HepG2 (cell line): Measurements from ENCODE around the gene COG1.

Experiments used
- FOXA1 ChIP-seq, 2 experiments: fragments of 450-650 bp in 1 of 2; sonication (generic) in 1 of 2; formaldehyde crosslinking in 1 of 2; IDR thresholded peaks; 2 replicates each; pipeline versions ENCODE4 v1.4.0 to v1.6.1; 2016 to 2020; ENCODE audit warnings: missing genetic modification reagents in 1 of 2
- HDAC6 ChIP-seq: fragments of 200-600 bp; sonication (generic); IDR thresholded peaks from 2 replicates; pipeline ENCODE4 v1.7.0; 2017; ENCODE audit warnings: mild to moderate bottlenecking, antibody characterized with exemption, low read length, low read depth
- KLF9 ChIP-seq: IDR thresholded peaks from 2 replicates; pipeline ENCODE4 v1.6.1; 2016; ENCODE audit warnings: low read depth
- MEIS2 ChIP-seq: sonication (generic); formaldehyde crosslinking; IDR thresholded peaks from 2 replicates; pipeline ENCODE4 v1.9.0; 2021; ENCODE audit warnings: mild to moderate bottlenecking, missing genetic modification reagents
- POLR2A ChIP-seq, 2 experiments: IDR thresholded peaks; 2 replicates each; pipeline ENCODE4 v1.6.1; 2011; ENCODE audit warnings: low read depth in 2 of 2, low read length in 2 of 2, mild to moderate bottlenecking in 1 of 2, moderate library complexity in 1 of 2; ENCODE audit not compliant: insufficient read depth in 1 of 2
- USF2 ChIP-seq, 2 experiments: sonication (generic) in 1 of 2; formaldehyde crosslinking in 1 of 2; IDR thresholded peaks; 2 replicates each; pipeline versions ENCODE4 v1.5.1 to v1.6.1; 2011 to 2020; ENCODE audit warnings: borderline replicate concordance in 1 of 2, low read depth in 1 of 2, low read length in 1 of 2, mild to moderate bottlenecking in 1 of 2, missing genetic modification reagents in 1 of 2, moderate library complexity in 1 of 2
- ZFP36 ChIP-seq: fragments of 150-350 bp; IDR thresholded peaks from 2 replicates; pipeline ENCODE4 v1.6.1; 2018; ENCODE audit warnings: borderline replicate concordance, low read length, low read depth; ENCODE audit not compliant: partially characterized antibody
- ZNF275 ChIP-seq: sonication (generic); formaldehyde crosslinking; IDR thresholded peaks from 2 replicates; pipeline ENCODE4 v1.8.0; 2022; ENCODE audit warnings: missing genetic modification reagents, mild to moderate bottlenecking, inconsistent platforms, borderline replicate concordance
- ZNF501 ChIP-seq: sonication (generic); formaldehyde crosslinking; IDR thresholded peaks from 2 replicates; pipeline ENCODE4 v1.5.1; 2020; ENCODE audit warnings: mild to moderate bottlenecking, moderate library complexity, missing genetic modification reagents
- ZNF660 ChIP-seq: sonication (generic); formaldehyde crosslinking; IDR thresholded peaks from 2 replicates; pipeline ENCODE4 v1.5.1; 2020; ENCODE audit warnings: mild to moderate bottlenecking, low read depth, missing genetic modification reagents, borderline replicate concordance
- ZNF687 ChIP-seq: sonication (generic); formaldehyde crosslinking; IDR thresholded peaks from 2 replicates; pipeline ENCODE4 v1.5.1; 2020; ENCODE audit warnings: mild to moderate bottlenecking, missing genetic modification reagents, moderate library complexity

GRCh38 chr17:73237714-73238113, 44.9 kb downstream of the COG1 start:
- TF ChIP-seq HDAC6 (no peak), USF2 (IDR thresholded peaks at IDR 0.05; ENCODE audit: low read depth, low read length) (no peak), USF2 (CRISPR knock-in tag; IDR thresholded peaks at IDR 0.05; ENCODE audit: borderline replicate concordance) (no peak), POLR2A (IDR thresholded peaks at IDR 0.05; ENCODE audit: insufficient read depth in 1 of 2, low read depth in 2 of 2, low read length in 2 of 2) (no peak), ZNF275 (CRISPR knock-in tag) (no peak), ZNF687 (CRISPR knock-in tag) (no peak), ZNF501 (CRISPR knock-in tag) (no peak), ZNF660 (CRISPR knock-in tag) (no peak), KLF9 (CRISPR knock-in tag) (no peak), ZFP36 (no peak), MEIS2 (no peak), FOXA1 (IDR thresholded peaks at IDR 0.05) (no peak), FOXA1 (CRISPR knock-in tag; IDR thresholded peaks at IDR 0.05) (no peak)
